HepG2 (cell line): ENCODE data around the gene TJP3. TPM values are rescaled to one million over a fixed set of nuclear protein-coding genes. Genes with fewer than 3 reads are reported as not detected.
A peak's percentile ranks its signal among the peaks of the same experiment; 100 is the strongest.

Experiments used
- DR1 ChIP-seq: sonication (generic); formaldehyde crosslinking; IDR thresholded peaks from 2 replicates; pipeline ENCODE4 v1.8.0; 2021; ENCODE audit warnings: mild to moderate bottlenecking, missing genetic modification reagents, inconsistent platforms
- FOXP1 ChIP-seq, 2 experiments: fragments of 450-650 bp in 1 of 2; IDR thresholded peaks; 2 replicates each; pipeline ENCODE4 v1.6.1; 2017 to 2018; ENCODE audit warnings: antibody characterized with exemption in 1 of 2
- GABPB1 ChIP-seq: IDR thresholded peaks from 2 replicates; pipeline ENCODE4 v1.6.1; 2016; ENCODE audit warnings: mild to moderate bottlenecking, missing genetic modification reagents, moderate library complexity, missing compliant biosample characterization
- PHF21A ChIP-seq: sonication (generic); formaldehyde crosslinking; IDR thresholded peaks from 2 replicates; pipeline ENCODE4 v1.5.0; 2020; ENCODE audit warnings: mild to moderate bottlenecking, missing genetic modification reagents
- SALL2 ChIP-seq: sonication (generic); formaldehyde crosslinking; IDR thresholded peaks from 2 replicates; pipeline ENCODE4 v1.8.1; 2023; ENCODE audit warnings: mild to moderate bottlenecking, missing genetic modification reagents, inconsistent platforms
- SIN3A ChIP-seq: IDR thresholded peaks from 2 replicates; pipeline ENCODE4 v1.6.1; 2011; ENCODE audit warnings: low read depth, mild to moderate bottlenecking, control low read depth, low read length, borderline replicate concordance
- SOX6 ChIP-seq, 2 experiments: fragments of 450-650 bp in 1 of 2; sonication (generic) in 1 of 2; formaldehyde crosslinking in 1 of 2; IDR thresholded peaks; 2 replicates each; pipeline versions ENCODE4 v1.4.0 to v1.6.1; 2017 to 2020; ENCODE audit warnings: antibody characterized with exemption in 1 of 2, mild to moderate bottlenecking in 1 of 2, missing genetic modification reagents in 1 of 2
- ZBTB20 ChIP-seq: sonication (generic); formaldehyde crosslinking; IDR thresholded peaks from 2 replicates; pipeline ENCODE4 v1.8.1; 2023; ENCODE audit warnings: missing genetic modification reagents, low read depth, mild to moderate bottlenecking, borderline replicate concordance
- ZFX ChIP-seq: sonication (generic); formaldehyde crosslinking; IDR thresholded peaks from 2 replicates; pipeline ENCODE4 v1.4.0; 2020; ENCODE audit warnings: mild to moderate bottlenecking, low read depth, missing genetic modification reagents, moderate library complexity
- ZNF10 ChIP-seq: sonication (generic); formaldehyde crosslinking; IDR thresholded peaks from 2 replicates; pipeline ENCODE4 v1.4.0; 2020; ENCODE audit warnings: mild to moderate bottlenecking, low read depth, missing genetic modification reagents, borderline replicate concordance
- ZNF263 ChIP-seq: sonication (generic); formaldehyde crosslinking; IDR thresholded peaks from 2 replicates; pipeline ENCODE4 v1.4.0; 2020; ENCODE audit warnings: missing genetic modification reagents
- ZNF766 ChIP-seq: sonication (generic); formaldehyde crosslinking; IDR thresholded peaks from 2 replicates; pipeline ENCODE4 v1.5.0; 2020; ENCODE audit warnings: missing genetic modification reagents, borderline replicate concordance
- ZNF768 ChIP-seq: sonication (generic); formaldehyde crosslinking; IDR thresholded peaks from 2 replicates; pipeline ENCODE4 v1.4.0; 2020; ENCODE audit warnings: missing genetic modification reagents
- ZNF816 ChIP-seq: sonication (generic); formaldehyde crosslinking; IDR thresholded peaks from 2 replicates; pipeline ENCODE4 v1.8.0; 2022; ENCODE audit warnings: missing genetic modification reagents, mild to moderate bottlenecking, borderline replicate concordance
- polyA plus RNA-seq, 8 experiments: library from polyadenylated mRNA; depleted of rRNA in 3 of 8; stranded (reverse) in 7 of 8; unstranded in 1 of 8; fragments of >200 nt; fragmentation: Illumina TruSeq in 4 of 8; extraction: Trizol in 4 of 8; gene quantifications; 2 replicates each; pipeline versions ENCODE4 v1.2.1 to v1.2.3, GENCODE V29; 2011 to 2016; ENCODE audit warnings: low read depth in 4 of 8, missing spikeins in 1 of 8, mixed read lengths in 1 of 8; ENCODE audit not compliant: insufficient read depth in 1 of 8
- total RNA-seq, 5 experiments: library from RNA; depleted of rRNA; stranded (reverse); fragments of >200 nt; fragmentation: Illumina TruSeq; extraction: Trizol; gene quantifications; 2 replicates each; pipeline ENCODE4 v1.2.3, GENCODE V29; 2016; ENCODE audit warnings: low read depth in 1 of 5
- TF ChIP-seq, protein P1 (sequence below): sonication (generic); formaldehyde crosslinking; IDR thresholded peaks from 2 replicates; pipeline ENCODE4 v1.5.1; 2020; ENCODE audit warnings: missing genetic modification reagents, mild to moderate bottlenecking, borderline replicate concordance
- TF ChIP-seq, protein P2 (sequence below): conservative IDR thresholded peaks from 2 replicates; pipeline ENCODE4 v1.6.1; 2018; ENCODE audit warnings: missing genetic modification reagents
- TF ChIP-seq, protein P3 (sequence below): sonication (generic); formaldehyde crosslinking; IDR thresholded peaks from 2 replicates; pipeline ENCODE4 v1.5.0; 2020; ENCODE audit warnings: missing genetic modification reagents, mild to moderate bottlenecking, borderline replicate concordance
- TF ChIP-seq, protein P4 (sequence below): sonication (generic); formaldehyde crosslinking; IDR thresholded peaks from 2 replicates; pipeline ENCODE4 v1.5.1; 2020; ENCODE audit warnings: mild to moderate bottlenecking, missing genetic modification reagents, moderate library complexity

TJP3 gene
- total and polyA plus RNA-seq, 2 of the 13 experiments (the other 11 are each of a cell fraction or from before 2014, with no cell fraction given): 2.3 to 21.5 TPM

DNA sequence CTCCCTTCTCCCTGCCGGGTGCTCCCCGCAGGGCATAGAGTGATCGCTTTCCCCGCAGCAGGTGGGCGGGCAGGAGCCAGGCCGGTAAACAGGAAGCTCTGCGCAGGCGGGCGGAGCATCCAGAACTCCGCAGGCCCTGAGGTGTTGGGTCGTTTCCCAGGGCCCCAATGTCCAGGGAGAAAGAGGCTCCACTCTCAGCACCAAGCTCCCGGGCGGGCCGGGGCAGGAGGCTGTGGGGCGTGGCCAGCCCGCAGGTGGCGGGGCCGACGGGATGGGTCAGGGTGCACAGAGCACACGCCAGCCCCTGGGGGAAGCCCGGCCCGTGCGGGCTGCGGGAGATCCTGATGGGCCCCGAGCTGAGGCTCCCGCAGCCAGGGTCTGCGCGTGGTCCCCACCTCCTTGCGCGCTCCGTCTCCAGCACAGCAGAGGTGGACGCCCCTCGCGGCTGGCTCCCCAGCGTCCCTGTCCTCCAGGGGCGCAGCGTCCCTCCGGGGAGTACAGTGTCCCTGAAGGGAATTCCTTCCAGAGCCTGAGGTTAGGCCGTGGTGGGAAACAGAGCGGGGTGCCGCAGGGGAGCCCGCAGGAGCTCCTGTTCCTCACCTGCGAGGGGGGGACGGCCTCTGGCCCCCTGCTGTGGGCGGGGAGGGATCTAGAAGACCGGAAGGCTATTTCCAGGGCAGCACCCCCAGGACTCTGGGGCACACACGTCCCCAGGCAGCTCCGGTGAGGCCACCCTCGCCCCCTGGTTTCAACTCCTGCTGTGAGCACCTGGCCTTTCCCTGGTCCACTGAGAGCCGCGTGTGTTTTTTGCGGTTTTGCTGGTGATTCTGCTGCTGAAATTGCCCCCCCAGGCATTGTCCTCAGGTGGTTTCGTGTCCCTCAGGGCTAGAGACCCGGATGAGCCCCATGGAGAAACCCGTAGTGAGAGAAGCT is 20.1 kb upstream of the TJP3 start (continued):
- TF ChIP-seq, protein P1, sequence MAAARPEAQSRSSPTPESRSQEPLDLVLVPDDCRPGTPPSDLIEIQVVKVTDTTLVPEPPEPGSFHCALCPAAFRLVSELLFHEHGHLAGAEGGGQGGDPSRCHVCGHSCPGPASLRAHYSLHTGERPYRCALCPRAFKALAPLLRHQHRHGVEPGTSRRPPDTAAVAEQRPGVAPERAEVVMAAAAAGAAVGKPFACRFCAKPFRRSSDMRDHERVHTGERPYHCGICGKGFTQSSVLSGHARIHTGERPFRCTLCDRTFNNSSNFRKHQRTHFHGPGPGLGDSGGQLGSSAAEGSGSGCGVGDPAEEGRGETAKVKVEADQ: no peak
- TF ChIP-seq, protein P2, sequence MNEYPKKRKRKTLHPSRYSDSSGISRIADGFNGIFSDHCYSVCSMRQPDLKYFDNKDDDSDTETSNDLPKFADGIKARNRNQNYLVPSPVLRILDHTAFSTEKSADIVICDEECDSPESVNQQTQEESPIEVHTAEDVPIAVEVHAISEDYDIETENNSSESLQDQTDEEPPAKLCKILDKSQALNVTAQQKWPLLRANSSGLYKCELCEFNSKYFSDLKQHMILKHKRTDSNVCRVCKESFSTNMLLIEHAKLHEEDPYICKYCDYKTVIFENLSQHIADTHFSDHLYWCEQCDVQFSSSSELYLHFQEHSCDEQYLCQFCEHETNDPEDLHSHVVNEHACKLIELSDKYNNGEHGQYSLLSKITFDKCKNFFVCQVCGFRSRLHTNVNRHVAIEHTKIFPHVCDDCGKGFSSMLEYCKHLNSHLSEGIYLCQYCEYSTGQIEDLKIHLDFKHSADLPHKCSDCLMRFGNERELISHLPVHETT: no peak
- TF ChIP-seq FOXP1 (IDR thresholded peaks at IDR 0.05): no peak
- 0 out of 2 replicates have a peak, but pooled peaks have one; percentile 52 for TF ChIP-seq FOXP1 (CRISPR knock-in tag; IDR thresholded peaks at IDR 0.05)
- 0 out of 2 replicates have a peak, but pooled peaks have one; percentile 34 for TF ChIP-seq ZNF766
- TF ChIP-seq, protein P3, sequence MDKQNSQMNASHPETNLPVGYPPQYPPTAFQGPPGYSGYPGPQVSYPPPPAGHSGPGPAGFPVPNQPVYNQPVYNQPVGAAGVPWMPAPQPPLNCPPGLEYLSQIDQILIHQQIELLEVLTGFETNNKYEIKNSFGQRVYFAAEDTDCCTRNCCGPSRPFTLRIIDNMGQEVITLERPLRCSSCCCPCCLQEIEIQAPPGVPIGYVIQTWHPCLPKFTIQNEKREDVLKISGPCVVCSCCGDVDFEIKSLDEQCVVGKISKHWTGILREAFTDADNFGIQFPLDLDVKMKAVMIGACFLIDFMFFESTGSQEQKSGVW (CRISPR knock-in tag): no peak
- TF ChIP-seq ZNF10 (CRISPR knock-in tag): no peak
- TF ChIP-seq SOX6 (IDR thresholded peaks at IDR 0.05): no peak
- TF ChIP-seq SOX6 (CRISPR knock-in tag; IDR thresholded peaks at IDR 0.05): peak; percentile 21; the same call in 1 of the 2 replicates
- TF ChIP-seq ZNF768 (CRISPR knock-in tag): peak; percentile 46; the same call in 1 of the 2 replicates
- TF ChIP-seq SALL2 (CRISPR knock-in tag): 0 out of 2 replicates have a peak, but pooled peaks have one; percentile 25
- TF ChIP-seq ZNF816 (CRISPR knock-in tag): no peak
- TF ChIP-seq SIN3A: peak; percentile 35; the same call in 1 of the 2 replicates
- peak; percentile 64 for TF ChIP-seq ZFX (CRISPR knock-in tag)
- peak; percentile 50; the same call in 1 of the 2 replicates for TF ChIP-seq GABPB1
- TF ChIP-seq PHF21A (CRISPR knock-in tag): peak; percentile 75
- peak; percentile 88 for TF ChIP-seq ZNF263 (CRISPR knock-in tag)
- TF ChIP-seq ZBTB20: no peak
- TF ChIP-seq DR1 (CRISPR knock-in tag): peak; percentile 48; the same call in 1 of the 2 replicates
- TF ChIP-seq, protein P4, sequence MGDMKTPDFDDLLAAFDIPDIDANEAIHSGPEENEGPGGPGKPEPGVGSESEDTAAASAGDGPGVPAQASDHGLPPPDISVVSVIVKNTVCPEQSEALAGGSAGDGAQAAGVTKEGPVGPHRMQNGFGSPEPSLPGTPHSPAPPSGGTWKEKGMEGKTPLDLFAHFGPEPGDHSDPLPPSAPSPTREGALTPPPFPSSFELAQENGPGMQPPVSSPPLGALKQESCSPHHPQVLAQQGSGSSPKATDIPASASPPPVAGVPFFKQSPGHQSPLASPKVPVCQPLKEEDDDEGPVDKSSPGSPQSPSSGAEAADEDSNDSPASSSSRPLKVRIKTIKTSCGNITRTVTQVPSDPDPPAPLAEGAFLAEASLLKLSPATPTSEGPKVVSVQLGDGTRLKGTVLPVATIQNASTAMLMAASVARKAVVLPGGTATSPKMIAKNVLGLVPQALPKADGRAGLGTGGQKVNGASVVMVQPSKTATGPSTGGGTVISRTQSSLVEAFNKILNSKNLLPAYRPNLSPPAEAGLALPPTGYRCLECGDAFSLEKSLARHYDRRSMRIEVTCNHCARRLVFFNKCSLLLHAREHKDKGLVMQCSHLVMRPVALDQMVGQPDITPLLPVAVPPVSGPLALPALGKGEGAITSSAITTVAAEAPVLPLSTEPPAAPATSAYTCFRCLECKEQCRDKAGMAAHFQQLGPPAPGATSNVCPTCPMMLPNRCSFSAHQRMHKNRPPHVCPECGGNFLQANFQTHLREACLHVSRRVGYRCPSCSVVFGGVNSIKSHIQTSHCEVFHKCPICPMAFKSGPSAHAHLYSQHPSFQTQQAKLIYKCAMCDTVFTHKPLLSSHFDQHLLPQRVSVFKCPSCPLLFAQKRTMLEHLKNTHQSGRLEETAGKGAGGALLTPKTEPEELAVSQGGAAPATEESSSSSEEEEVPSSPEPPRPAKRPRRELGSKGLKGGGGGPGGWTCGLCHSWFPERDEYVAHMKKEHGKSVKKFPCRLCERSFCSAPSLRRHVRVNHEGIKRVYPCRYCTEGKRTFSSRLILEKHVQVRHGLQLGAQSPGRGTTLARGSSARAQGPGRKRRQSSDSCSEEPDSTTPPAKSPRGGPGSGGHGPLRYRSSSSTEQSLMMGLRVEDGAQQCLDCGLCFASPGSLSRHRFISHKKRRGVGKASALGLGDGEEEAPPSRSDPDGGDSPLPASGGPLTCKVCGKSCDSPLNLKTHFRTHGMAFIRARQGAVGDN (CRISPR knock-in tag): peak; percentile 72
